Endothelial cell of umbilical vein (primary cell): ENCODE results near the gene RTP3. TPM values are rescaled to one million over a fixed set of nuclear protein-coding genes. Genes with fewer than 3 reads are reported as not detected.

Experiments used
- BruUV-seq: library from RNA; stranded (reverse); fragments of 400-500 nt; replicated peaks from 2 replicates; lab custom pipeline; 2021; lab: Mats Ljungman, UMichigan
- CTCF ChIA-PET: fragments of 300-600, 350-600 bp; sonication (Branson Sonifier 250); formaldehyde crosslinking; loops from one replicate; lab custom pipeline; 2021; ENCODE audit warnings: antibody characterized with exemption, inconsistent platforms; lab: Charles Lee
- POLR2A ChIA-PET: fragments of 300-600, 350-600 bp; sonication (Branson Sonifier 250); formaldehyde crosslinking; loops from one replicate; lab custom pipeline; 2021; ENCODE audit warnings: antibody characterized with exemption, inconsistent platforms; lab: Charles Lee
- DNase-seq: peaks from one replicate; pipeline ENCODE4 v3.0.0-alpha.2; 2011; ENCODE audit warnings: low read depth, low spot score
- FAIRE-seq: peaks from 2 replicates; lab custom pipeline; 2011; peaks lifted over from hg19 to GRCh38; lab: Jason Lieb, UNC
- H2AFZ ChIP-seq: 2 replicates; pipeline ENCODE4 v1.6.0; 2012; ENCODE audit warnings: low read depth, low read length, control low read depth, inconsistent platforms
- H3K27ac ChIP-seq: 2 replicates; pipeline ENCODE4 v1.5.1; 2011; ENCODE audit warnings: low read depth, mild to moderate bottlenecking, control low read depth, low read length, moderate library complexity; ENCODE audit not compliant: insufficient read depth
- H3K27me3 ChIP-seq, 2 experiments: 2 replicates each; pipeline versions ENCODE4 v1.6.0 to v1.6.1; 2011; ENCODE audit warnings: low read length in 2 of 2, mixed read lengths in 1 of 2; ENCODE audit not compliant: control insufficient read depth in 2 of 2, insufficient read depth in 2 of 2
- H3K36me3 ChIP-seq, 2 experiments: 2 replicates in 1 of 2; 3 replicates in 1 of 2; pipeline ENCODE4 v1.5.1; 2011; ENCODE audit warnings: low read length in 2 of 2, mild to moderate bottlenecking in 1 of 2, moderate library complexity in 1 of 2; ENCODE audit not compliant: control insufficient read depth in 2 of 2, insufficient read depth in 2 of 2; ENCODE audit errors: extremely low read depth in 1 of 2
- H3K4me1 ChIP-seq: 3 replicates; pipeline ENCODE4 v1.5.1; 2011; ENCODE audit warnings: mild to moderate bottlenecking, low read length; ENCODE audit not compliant: control insufficient read depth, insufficient read depth; ENCODE audit errors: extremely low read depth
- H3K4me2 ChIP-seq: 2 replicates; pipeline ENCODE4 v1.6.1; 2011; ENCODE audit warnings: low read length, control low read depth, mixed read lengths; ENCODE audit not compliant: insufficient read depth
- H3K4me3 ChIP-seq, 3 experiments: fragments of 200-600 bp in 1 of 3; sonication (generic), shearing (Covaris generic) in 1 of 3; replicated peaks in 1 of 3; 2 replicates each; pipeline ENCODE4 v1.5.1; 2011 to 2016; ENCODE audit warnings: control low read depth in 3 of 3, low read length in 3 of 3, mild to moderate bottlenecking in 2 of 3, inconsistent platforms in 1 of 3, low read depth in 1 of 3, moderate library complexity in 1 of 3; ENCODE audit not compliant: insufficient read depth in 1 of 3
- H3K79me2 ChIP-seq: 2 replicates; pipeline ENCODE4 v1.6.0; 2012; ENCODE audit warnings: low read length, inconsistent platforms; ENCODE audit not compliant: control insufficient read depth, insufficient read depth
- H3K9ac ChIP-seq: replicated peaks from 2 replicates; pipeline ENCODE3; 2011; ENCODE audit warnings: low read length, control low read depth; ENCODE audit not compliant: insufficient read depth; ENCODE audit errors: extremely low read depth
- H3K9me1 ChIP-seq: replicated peaks from 3 replicates; pipeline ENCODE4 v1.6.0; 2011; ENCODE audit warnings: mild to moderate bottlenecking, low read length; ENCODE audit not compliant: control insufficient read depth, insufficient read depth; ENCODE audit errors: extremely low read depth
- H3K9me3 ChIP-seq: replicated peaks from 2 replicates; pipeline ENCODE4 v1.5.1; 2012; ENCODE audit warnings: low read length, inconsistent platforms; ENCODE audit not compliant: control insufficient read depth, insufficient read depth
- H4K20me1 ChIP-seq: replicated peaks from 2 replicates; pipeline ENCODE3; 2011; ENCODE audit warnings: mild to moderate bottlenecking, low read length; ENCODE audit not compliant: control insufficient read depth, insufficient read depth; ENCODE audit errors: extremely low read depth
- EZH2 ChIP-seq: IDR thresholded peaks from 2 replicates; pipeline ENCODE4 v1.6.1; 2012; ENCODE audit warnings: borderline replicate concordance, low read depth, mild to moderate bottlenecking, moderate library complexity, low read length, inconsistent platforms; ENCODE audit not compliant: severe bottlenecking
- FOS ChIP-seq: IDR thresholded peaks from 2 replicates; pipeline ENCODE4 v1.6.1; 2011; ENCODE audit warnings: mild to moderate bottlenecking, low read length, moderate library complexity, borderline replicate concordance; ENCODE audit not compliant: insufficient read depth
- GATA2 ChIP-seq: IDR thresholded peaks from 2 replicates; pipeline ENCODE4 v1.7.0; 2011; ENCODE audit warnings: low read depth, mild to moderate bottlenecking, moderate library complexity, mixed read lengths, low read length; ENCODE audit not compliant: insufficient read length, insufficient read depth
- JUN ChIP-seq: IDR thresholded peaks from 2 replicates; pipeline ENCODE4 v1.6.1; 2011; ENCODE audit warnings: borderline replicate concordance, low read depth; ENCODE audit not compliant: insufficient read length, insufficient read depth
- MAX ChIP-seq: IDR thresholded peaks from 2 replicates; pipeline ENCODE4 v1.6.1; 2011; ENCODE audit not compliant: insufficient read depth, insufficient read length
- MYC ChIP-seq: IDR thresholded peaks from one replicate; pipeline ENCODE4 v1.6.1; 2011; ENCODE audit warnings: mild to moderate bottlenecking, low read depth, low read length
- POLR2A ChIP-seq: IDR thresholded peaks from 2 replicates; pipeline ENCODE4 v1.6.1; 2012; ENCODE audit warnings: low read depth, mild to moderate bottlenecking, control low read depth, low read length
- POLR2AphosphoS5 ChIP-seq: IDR thresholded peaks from 2 replicates; pipeline ENCODE4 v1.6.1; 2012; ENCODE audit warnings: low read depth, mild to moderate bottlenecking, control low read depth, low read length, moderate library complexity; ENCODE audit not compliant: insufficient read depth
- dilution Hi-C: fragments of 300-500 bp; cut with MboI; formaldehyde crosslinking; loops from one replicate; pipeline ENCODE4 v1.15.0; 2019; ENCODE audit warnings: low sequenced_read_pairs; ENCODE audit not compliant: extremely low pct_ligation_motif_present
- intact Hi-C: fragments of 100-400 bp; cut with micrococcal nuclease; formaldehyde crosslinking; loops from one replicate; pipeline ENCODE4 v1.10.0; 2022
- polyA plus RNA-seq, 4 experiments: library from polyadenylated mRNA; depleted of rRNA in 3 of 4; stranded (reverse) in 3 of 4; unstranded in 1 of 4; fragments of >200 nt; gene quantifications; 2 replicates each; pipeline versions ENCODE4 v1.2.1 to v1.2.3, GENCODE V29; 2011 to 2012; ENCODE audit warnings: missing spikeins in 1 of 4
- total RNA-seq: library from RNA; stranded (reverse); gene quantifications from 2 replicates; pipeline ENCODE4 v1.2.3, GENCODE V29; 2021
- TF ChIP-seq, protein P1 (sequence below), 2 donors: IDR thresholded peaks; 1 replicate in 1 of 2; 2 replicates in 1 of 2; pipeline ENCODE4 v1.5.1; 2011; ENCODE audit warnings: low read length in 2 of 2, mild to moderate bottlenecking in 2 of 2, moderate library complexity in 2 of 2, control low read depth in 1 of 2, inconsistent platforms in 1 of 2, low read depth in 1 of 2; ENCODE audit not compliant: insufficient read depth in 1 of 2; ENCODE audit errors: extremely low read depth in 1 of 2

The RTP3 gene
- total and polyA plus RNA-seq, 2 donors (not counting 3 experiments of a cell fraction or from before 2014, with no cell fraction given) = 0.06 TPM; not detected in 1

GRCh38 chr3:46463868-46464241, 33.9 kb upstream of the RTP3 start:
- H3K36me3 ChIP-seq = no peaks in the 10 kb centered on the region
- FAIRE-seq = no peak
- H3K9me1 ChIP-seq = no peaks in the 10 kb centered on the region
- H3K9ac ChIP-seq = no peak overlapping the region
- CTCF ChIA-PET = interaction anchor here (1.0 to 3.3 kb wide), 4 partner anchors 11 to 25 kb away, joined by 3 to 28 read pairs (median 4); no protein-coding TSS in a partner anchor
- H3K27ac ChIP-seq = no peak overlapping the region
- POLR2A ChIA-PET = no interaction called here
- DNase-seq = no peak
- no peaks in the 10 kb centered on the region for H4K20me1 ChIP-seq
- no peaks in the 10 kb centered on the region for H3K4me1 ChIP-seq
- H3K9me3 ChIP-seq = no peaks in the 10 kb centered on the region
- dilution Hi-C loops (no loop called here), intact Hi-C loops (no loop called here)
- BruUV-seq = no TSS peak
- H3K4me3 ChIP-seq = no peak overlapping the region
- H3K27me3 ChIP-seq = no peaks in the 10 kb centered on the region
- TF ChIP-seq FOS (no peak), POLR2A (no peak), POLR2AphosphoS5 (no peak), EZH2 (no peak), GATA2 (no peak), MAX (no peak), MYC (no peak), JUN (no peak)
- TF ChIP-seq, protein P1, sequence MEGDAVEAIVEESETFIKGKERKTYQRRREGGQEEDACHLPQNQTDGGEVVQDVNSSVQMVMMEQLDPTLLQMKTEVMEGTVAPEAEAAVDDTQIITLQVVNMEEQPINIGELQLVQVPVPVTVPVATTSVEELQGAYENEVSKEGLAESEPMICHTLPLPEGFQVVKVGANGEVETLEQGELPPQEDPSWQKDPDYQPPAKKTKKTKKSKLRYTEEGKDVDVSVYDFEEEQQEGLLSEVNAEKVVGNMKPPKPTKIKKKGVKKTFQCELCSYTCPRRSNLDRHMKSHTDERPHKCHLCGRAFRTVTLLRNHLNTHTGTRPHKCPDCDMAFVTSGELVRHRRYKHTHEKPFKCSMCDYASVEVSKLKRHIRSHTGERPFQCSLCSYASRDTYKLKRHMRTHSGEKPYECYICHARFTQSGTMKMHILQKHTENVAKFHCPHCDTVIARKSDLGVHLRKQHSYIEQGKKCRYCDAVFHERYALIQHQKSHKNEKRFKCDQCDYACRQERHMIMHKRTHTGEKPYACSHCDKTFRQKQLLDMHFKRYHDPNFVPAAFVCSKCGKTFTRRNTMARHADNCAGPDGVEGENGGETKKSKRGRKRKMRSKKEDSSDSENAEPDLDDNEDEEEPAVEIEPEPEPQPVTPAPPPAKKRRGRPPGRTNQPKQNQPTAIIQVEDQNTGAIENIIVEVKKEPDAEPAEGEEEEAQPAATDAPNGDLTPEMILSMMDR (IDR thresholded peaks at IDR 0.05; ENCODE audit: extremely low read depth in 1 of 2, insufficient read depth in 1 of 2, low read depth in 1 of 2, low read length in 2 of 2) = no peak
- no peak overlapping the region for H3K4me2 ChIP-seq
- H3K79me2 ChIP-seq = no peaks in the 10 kb centered on the region
- H2AFZ ChIP-seq = no peak overlapping the region
